Uterus (tissue), 2 donors: ENCODE results near the gene HS6ST1.

ENCODE experiments used
- POLR2A ChIP-seq, 2 donors: fragments of 450-650 bp; IDR thresholded peaks; one replicate each; pipeline ENCODE4 v1.6.1; 2016; ENCODE audit warnings: antibody characterized with exemption in 2 of 2, mild to moderate bottlenecking in 1 of 2, moderate library complexity in 1 of 2
- TF ChIP-seq, protein P1 (sequence below), 4 experiments: fragments of 200-600 bp in 2 of 4; fragments of 450-650 bp in 2 of 4; sonication (generic) in 2 of 4; IDR thresholded peaks; one replicate each; pipeline ENCODE4 v1.5.1; 2016 to 2019; ENCODE audit warnings: antibody characterized with exemption in 4 of 4, mild to moderate bottlenecking in 2 of 4, moderate library complexity in 1 of 4

- TF ChIP-seq, protein P1, sequence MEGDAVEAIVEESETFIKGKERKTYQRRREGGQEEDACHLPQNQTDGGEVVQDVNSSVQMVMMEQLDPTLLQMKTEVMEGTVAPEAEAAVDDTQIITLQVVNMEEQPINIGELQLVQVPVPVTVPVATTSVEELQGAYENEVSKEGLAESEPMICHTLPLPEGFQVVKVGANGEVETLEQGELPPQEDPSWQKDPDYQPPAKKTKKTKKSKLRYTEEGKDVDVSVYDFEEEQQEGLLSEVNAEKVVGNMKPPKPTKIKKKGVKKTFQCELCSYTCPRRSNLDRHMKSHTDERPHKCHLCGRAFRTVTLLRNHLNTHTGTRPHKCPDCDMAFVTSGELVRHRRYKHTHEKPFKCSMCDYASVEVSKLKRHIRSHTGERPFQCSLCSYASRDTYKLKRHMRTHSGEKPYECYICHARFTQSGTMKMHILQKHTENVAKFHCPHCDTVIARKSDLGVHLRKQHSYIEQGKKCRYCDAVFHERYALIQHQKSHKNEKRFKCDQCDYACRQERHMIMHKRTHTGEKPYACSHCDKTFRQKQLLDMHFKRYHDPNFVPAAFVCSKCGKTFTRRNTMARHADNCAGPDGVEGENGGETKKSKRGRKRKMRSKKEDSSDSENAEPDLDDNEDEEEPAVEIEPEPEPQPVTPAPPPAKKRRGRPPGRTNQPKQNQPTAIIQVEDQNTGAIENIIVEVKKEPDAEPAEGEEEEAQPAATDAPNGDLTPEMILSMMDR (IDR thresholded peaks at IDR 0.05), result no peak
- TF ChIP-seq POLR2A (IDR thresholded peaks at IDR 0.05), result no peak
Observed at GRCh38 chr2:128347171-128347558, 28.5 kb upstream of the HS6ST1 start.
